HEK293T (cell line): ENCODE results near the gene LGALS3BP.

ENCODE experiments used
- CTCF ChIA-PET: fragments of 350-600 bp; formaldehyde crosslinking; extraction: SDS; loops from one replicate; lab custom pipeline; 2021; ENCODE audit warnings: antibody characterized with exemption, inconsistent platforms; lab: Yijun Ruan, JAX
- POLR2A ChIA-PET: fragments of 350-600 bp; formaldehyde crosslinking; extraction: SDS; loops from one replicate; lab custom pipeline; 2020; ENCODE audit warnings: antibody characterized with exemption, inconsistent platforms; lab: Yijun Ruan, JAX
- DNase-seq: peaks from one replicate; pipeline ENCODE4 v3.0.0; 2012; ENCODE audit warnings: mixed read lengths; ENCODE audit errors: extremely low spot score
- ARNT ChIP-seq: fragments of 450-650 bp; IDR thresholded peaks from 2 replicates; pipeline ENCODE4 v1.6.1; 2017; ENCODE audit warnings: mild to moderate bottlenecking
- BHLHE40 ChIP-seq: fragments of 450-650 bp; IDR thresholded peaks from 2 replicates; pipeline ENCODE4 v1.6.1; 2016; ENCODE audit warnings: mild to moderate bottlenecking, moderate library complexity, borderline replicate concordance
- CTBP1 ChIP-seq: fragments of 450-650 bp; IDR thresholded peaks from 2 replicates; pipeline ENCODE4 v1.6.1; 2016; ENCODE audit warnings: borderline replicate concordance
- ELF4 ChIP-seq: fragments of 450-650 bp; IDR thresholded peaks from 2 replicates; pipeline ENCODE4 v1.6.1; 2017; ENCODE audit warnings: antibody characterized with exemption
- FOXA1 ChIP-seq: fragments of 450-650 bp; IDR thresholded peaks from 2 replicates; pipeline ENCODE4 v1.6.1; 2016; ENCODE audit warnings: mild to moderate bottlenecking
- FOXK2 ChIP-seq: fragments of 450-650 bp; IDR thresholded peaks from 2 replicates; pipeline ENCODE4 v1.6.1; 2016; ENCODE audit warnings: mild to moderate bottlenecking
- FOXM1 ChIP-seq: fragments of 450-650 bp; IDR thresholded peaks from 2 replicates; pipeline ENCODE4 v1.6.1; 2017; ENCODE audit warnings: mild to moderate bottlenecking, borderline replicate concordance
- HDGF ChIP-seq: fragments of 450-650 bp; IDR thresholded peaks from 2 replicates; pipeline ENCODE4 v1.6.1; 2017; ENCODE audit warnings: antibody characterized with exemption, borderline replicate concordance
- L3MBTL2 ChIP-seq: fragments of 450-650 bp; conservative IDR thresholded peaks from 2 replicates; pipeline ENCODE4 v1.6.1; 2016; ENCODE audit warnings: mild to moderate bottlenecking
- LEF1 ChIP-seq: fragments of 450-650 bp; IDR thresholded peaks from 2 replicates; pipeline ENCODE4 v1.6.1; 2017; ENCODE audit warnings: mild to moderate bottlenecking, borderline replicate concordance
- NFRKB ChIP-seq: fragments of 450-650 bp; IDR thresholded peaks from 2 replicates; pipeline ENCODE4 v1.6.1; 2016; ENCODE audit warnings: mild to moderate bottlenecking, moderate library complexity
- PKNOX1 ChIP-seq: fragments of 450-650 bp; IDR thresholded peaks from 2 replicates; pipeline ENCODE4 v1.6.1; 2016
- SP1 ChIP-seq: fragments of 450-650 bp; IDR thresholded peaks from 2 replicates; pipeline ENCODE4 v1.6.1; 2017
- SUZ12 ChIP-seq: fragments of 450-650 bp; IDR thresholded peaks from 2 replicates; pipeline ENCODE4 v1.6.1; 2016; ENCODE audit warnings: mild to moderate bottlenecking
- TARDBP ChIP-seq: fragments of 450-650 bp; IDR thresholded peaks from 2 replicates; pipeline ENCODE4 v1.6.1; 2016
- ZNF384 ChIP-seq: fragments of 450-650 bp; IDR thresholded peaks from 2 replicates; pipeline ENCODE4 v1.6.1; 2016

LGALS3BP gene

GRCh38 chr17:78954684-78955083, 25.0 kb downstream of the LGALS3BP start:
- POLR2A ChIA-PET = no interaction called here
- CTCF ChIA-PET = no interaction called here
- no peak for TF ChIP-seq FOXA1
- TF ChIP-seq NFRKB = no peak
- no peak for TF ChIP-seq ARNT
- no peak for TF ChIP-seq L3MBTL2
- TF ChIP-seq TARDBP = no peak
- no peak for TF ChIP-seq FOXM1
- no peak for TF ChIP-seq HDGF
- TF ChIP-seq LEF1 = no peak
- TF ChIP-seq ZNF384 = no peak
- no peak for TF ChIP-seq ELF4
- no peak for TF ChIP-seq SUZ12
- TF ChIP-seq SP1 = no peak
- no peak for DNase-seq

- POLR2A ChIA-PET = no interaction called here
- no peak for TF ChIP-seq SP1
- TF ChIP-seq HDGF = no peak
- TF ChIP-seq FOXM1 = no peak
- TF ChIP-seq LEF1 = no peak
- no peak for TF ChIP-seq PKNOX1
- TF ChIP-seq TARDBP = no peak
- TF ChIP-seq NFRKB = no peak
- TF ChIP-seq L3MBTL2 = no peak
- no peak for TF ChIP-seq CTBP1
- no peak for DNase-seq
- CTCF ChIA-PET = interaction anchor here (1.1 to 1.2 kb wide), 2 partner anchors 11 to 18 kb away, joined by 4 read pairs; no protein-coding TSS in a partner anchor
Observed at GRCh38 chr17:78953356-78954350, 26.1 kb downstream of the LGALS3BP start.

GRCh38 chr17:78952706-78953105, 27.0 kb downstream of the LGALS3BP start:
- no peak for DNase-seq
- ChIA-PET CTCF (interaction anchor here (1.1 to 1.2 kb wide), 2 partner anchors 10 to 19 kb away, joined by 4 read pairs; no protein-coding TSS in a partner anchor), POLR2A (interaction anchor here (1.5 kb wide), 1 partner anchor 100 kb away, joined by 3 read pairs; no protein-coding TSS in a partner anchor)
- TF ChIP-seq ARNT = no peak
- no peak for TF ChIP-seq HDGF
- TF ChIP-seq FOXM1 = no peak
- no peak for TF ChIP-seq ELF4
- no peak for TF ChIP-seq CTBP1
- no peak for TF ChIP-seq LEF1
- no peak for TF ChIP-seq L3MBTL2
- TF ChIP-seq ZNF384 = no peak

GRCh38 chr17:78951967-78952551, 27.7 kb downstream of the LGALS3BP start:
- no peak for DNase-seq
- TF ChIP-seq TARDBP (no peak), ELF4 (no peak), FOXM1 (no peak), LEF1 (no peak), BHLHE40 (no peak), CTBP1 (no peak), HDGF (no peak), ZNF384 (no peak), NFRKB (no peak), ARNT (no peak), L3MBTL2 (no peak), SUZ12 (no peak), SP1 (no peak), FOXA1 (no peak), PKNOX1 (no peak), FOXK2 (no peak)
- ChIA-PET CTCF (no interaction called here), POLR2A (interaction anchor here (0.6 to 1.5 kb wide), 2 partner anchors 99 to 142 kb away, joined by 3 read pairs; no protein-coding TSS in a partner anchor)

- POLR2A ChIA-PET = no interaction called here
- TF ChIP-seq FOXM1 = no peak
- no peak for TF ChIP-seq ELF4
- no peak for TF ChIP-seq L3MBTL2
- no peak for TF ChIP-seq FOXA1
- TF ChIP-seq TARDBP = no peak
- no peak for TF ChIP-seq FOXK2
- no peak for TF ChIP-seq PKNOX1
- no peak for TF ChIP-seq NFRKB
- TF ChIP-seq BHLHE40 = no peak
- TF ChIP-seq ZNF384 = no peak
- no peak for TF ChIP-seq ARNT
- no peak for TF ChIP-seq HDGF
- CTCF ChIA-PET = no interaction called here
- no peak for DNase-seq
Observed at GRCh38 chr17:78950870-78951269, 28.9 kb downstream of the LGALS3BP start.
